Keratinocyte (primary cell): ENCODE data around the gene RAX2. TPM values are rescaled to one million over a fixed set of nuclear protein-coding genes. Genes with fewer than 3 reads are reported as not detected.

Experiments used
- DNase-seq: peaks from one replicate; pipeline ENCODE4 v3.0.0-alpha.2; 2011; ENCODE audit warnings: low read depth, missing footprints, low spot score
- FAIRE-seq: peaks from 2 replicates; lab custom pipeline; 2011; peaks lifted over from hg19 to GRCh38; lab: Jason Lieb, UNC
- H2AFZ ChIP-seq: 2 replicates; pipeline ENCODE4 v1.6.0; 2012; ENCODE audit warnings: low read length, control low read depth, inconsistent platforms; ENCODE audit not compliant: control insufficient read depth
- H3K27ac ChIP-seq: 2 replicates; pipeline ENCODE4 v1.5.1; 2011; ENCODE audit warnings: low read length; ENCODE audit not compliant: control insufficient read depth, insufficient read depth
- H3K27me3 ChIP-seq: 3 replicates; pipeline ENCODE4 v1.6.0; 2011; ENCODE audit warnings: low read length; ENCODE audit not compliant: control insufficient read depth, insufficient read depth; ENCODE audit errors: extremely low read depth
- H3K36me3 ChIP-seq, 2 experiments: 2 replicates in 1 of 2; 3 replicates in 1 of 2; pipeline ENCODE4 v1.5.1; 2011; ENCODE audit warnings: low read length in 2 of 2, mild to moderate bottlenecking in 1 of 2; ENCODE audit not compliant: control insufficient read depth in 2 of 2, insufficient read depth in 2 of 2; ENCODE audit errors: extremely low read depth in 1 of 2
- H3K4me1 ChIP-seq: 3 replicates; pipeline ENCODE4 v1.5.1; 2011; ENCODE audit warnings: low read length; ENCODE audit not compliant: control insufficient read depth, insufficient read depth; ENCODE audit errors: extremely low read depth
- H3K4me2 ChIP-seq: 3 replicates; pipeline ENCODE4 v1.6.0; 2011; ENCODE audit warnings: low read depth, low read length; ENCODE audit not compliant: control insufficient read depth, insufficient read depth; ENCODE audit errors: extremely low read depth
- H3K4me3 ChIP-seq, 3 experiments: fragments of 200-600 bp in 1 of 3; sonication (generic) in 1 of 3; 2 replicates in 2 of 3; 3 replicates in 1 of 3; pipeline ENCODE4 v1.5.1; 2011 to 2016; ENCODE audit warnings: low read length in 3 of 3, mild to moderate bottlenecking in 3 of 3, control low read depth in 2 of 3, inconsistent platforms in 1 of 3, low read depth in 1 of 3, mixed read lengths in 1 of 3, mixed run types in 1 of 3, moderate library complexity in 1 of 3; ENCODE audit not compliant: control insufficient read depth in 2 of 3, insufficient read depth in 2 of 3; ENCODE audit errors: extremely low read depth in 1 of 3
- H3K79me2 ChIP-seq: 2 replicates; pipeline ENCODE4 v1.6.0; 2012; ENCODE audit warnings: low read length; ENCODE audit not compliant: control insufficient read depth, insufficient read depth
- H3K9ac ChIP-seq: 3 replicates; pipeline ENCODE4 v1.6.0; 2011; ENCODE audit warnings: low read length; ENCODE audit not compliant: control insufficient read depth, insufficient read depth; ENCODE audit errors: extremely low read depth
- H3K9me1 ChIP-seq: 3 replicates; pipeline ENCODE4 v1.6.0; 2011; ENCODE audit warnings: low read length; ENCODE audit not compliant: control insufficient read depth, insufficient read depth; ENCODE audit errors: extremely low read depth
- H3K9me3 ChIP-seq: 2 replicates; pipeline ENCODE4 v1.5.1; 2012; ENCODE audit warnings: low read depth, low read length; ENCODE audit not compliant: control insufficient read depth
- H4K20me1 ChIP-seq: 3 replicates; pipeline ENCODE4 v1.6.0; 2011; ENCODE audit warnings: low read length; ENCODE audit not compliant: control insufficient read depth, insufficient read depth; ENCODE audit errors: extremely low read depth
- EZH2 ChIP-seq: IDR thresholded peaks from one replicate; pipeline ENCODE4 v1.6.1; 2012; ENCODE audit warnings: inconsistent platforms, mild to moderate bottlenecking, low read length, moderate library complexity
- dilution Hi-C: fragments of 300-500 bp; cut with MboI; formaldehyde crosslinking; loops from one replicate; pipeline ENCODE4 v1.7.0; 2020; ENCODE audit warnings: low sequenced_read_pairs; ENCODE audit not compliant: extremely low pct_ligation_motif_present
- polyA plus RNA-seq, 5 experiments: library from polyadenylated mRNA; depleted of rRNA in 3 of 5; stranded (reverse) in 3 of 5; stranded (forward) in 1 of 5; unstranded in 1 of 5; fragments of >200 nt; gene quantifications; 1 replicate in 1 of 5; 2 replicates in 3 of 5; 3 replicates in 1 of 5; pipeline versions ENCODE4 v1.2.1 to v1.2.3, GENCODE V29; 2011 to 2012; ENCODE audit warnings: missing spikeins in 2 of 5, low read depth in 1 of 5, low replicate concordance in 1 of 5
- TF ChIP-seq, protein P1 (sequence below), 3 experiments: IDR thresholded peaks in 1 of 3; conservative IDR thresholded peaks in 1 of 3; optimal IDR thresholded peaks in 1 of 3; 2 replicates in 2 of 3; 3 replicates in 1 of 3; pipeline versions ENCODE3 to v1.5.1; 2011; ENCODE audit warnings: low read length in 3 of 3, mild to moderate bottlenecking in 3 of 3, moderate library complexity in 2 of 3, control low read depth in 1 of 3, inconsistent platforms in 1 of 3; ENCODE audit not compliant: insufficient read depth in 2 of 3; ENCODE audit errors: extremely low read depth in 1 of 3

Gene RAX2
- polyA plus RNA-seq, 1 donor (not counting 4 experiments of a cell fraction or from before 2014, with no cell fraction given) = not detected

DNA sequence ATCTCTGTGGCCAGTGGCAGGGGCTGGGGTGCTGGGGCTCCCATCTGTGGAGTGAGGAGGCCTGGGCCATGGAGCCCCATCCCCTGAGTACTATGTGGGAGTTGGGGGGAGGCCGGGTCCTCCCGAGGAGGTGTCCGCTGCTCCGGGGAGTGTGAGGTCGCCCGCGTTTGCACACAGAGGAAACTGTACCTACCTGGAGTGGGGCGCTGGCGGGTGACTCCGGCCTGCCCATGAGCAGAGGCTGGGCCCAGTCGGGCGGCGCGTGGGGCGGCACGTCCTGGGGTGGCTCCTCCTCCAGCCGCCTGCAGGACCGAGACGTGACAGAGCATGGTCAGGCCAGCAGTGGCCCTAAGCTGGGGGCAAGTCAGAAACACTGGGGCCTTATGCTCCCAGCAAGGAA, 48.0 kb upstream of the RAX2 start:
- Histone ChIP-seq H3K4me3 (no peak overlapping the region), H3K36me3 (no peaks in the 10 kb centered on the region), H3K4me1 (peaks cover 5% of the 10 kb centered on the region), H4K20me1 (no peaks in the 10 kb centered on the region), H3K27ac (no peak overlapping the region), H3K9me3 (no peaks in the 10 kb centered on the region), H3K79me2 (no peaks in the 10 kb centered on the region), H2AFZ (no peak overlapping the region), H3K4me2 (no peak overlapping the region), H3K9me1 (no peaks in the 10 kb centered on the region), H3K9ac (no peak overlapping the region), H3K27me3 (peaks cover 14% of the 10 kb centered on the region)
- FAIRE-seq (no peak), DNase-seq (no peak)
- dilution Hi-C loops = no loop called here
- no peak for TF ChIP-seq EZH2
- TF ChIP-seq, protein P1, sequence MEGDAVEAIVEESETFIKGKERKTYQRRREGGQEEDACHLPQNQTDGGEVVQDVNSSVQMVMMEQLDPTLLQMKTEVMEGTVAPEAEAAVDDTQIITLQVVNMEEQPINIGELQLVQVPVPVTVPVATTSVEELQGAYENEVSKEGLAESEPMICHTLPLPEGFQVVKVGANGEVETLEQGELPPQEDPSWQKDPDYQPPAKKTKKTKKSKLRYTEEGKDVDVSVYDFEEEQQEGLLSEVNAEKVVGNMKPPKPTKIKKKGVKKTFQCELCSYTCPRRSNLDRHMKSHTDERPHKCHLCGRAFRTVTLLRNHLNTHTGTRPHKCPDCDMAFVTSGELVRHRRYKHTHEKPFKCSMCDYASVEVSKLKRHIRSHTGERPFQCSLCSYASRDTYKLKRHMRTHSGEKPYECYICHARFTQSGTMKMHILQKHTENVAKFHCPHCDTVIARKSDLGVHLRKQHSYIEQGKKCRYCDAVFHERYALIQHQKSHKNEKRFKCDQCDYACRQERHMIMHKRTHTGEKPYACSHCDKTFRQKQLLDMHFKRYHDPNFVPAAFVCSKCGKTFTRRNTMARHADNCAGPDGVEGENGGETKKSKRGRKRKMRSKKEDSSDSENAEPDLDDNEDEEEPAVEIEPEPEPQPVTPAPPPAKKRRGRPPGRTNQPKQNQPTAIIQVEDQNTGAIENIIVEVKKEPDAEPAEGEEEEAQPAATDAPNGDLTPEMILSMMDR (optimal IDR thresholded peaks at IDR 0.05 in 1 of 3, IDR thresholded peaks at IDR 0.05 in 1 of 3, conservative IDR thresholded peaks at IDR 0.05 in 1 of 3; ENCODE audit: extremely low read depth in 1 of 3, insufficient read depth in 2 of 3, low read length in 3 of 3) = no peak

DNA sequence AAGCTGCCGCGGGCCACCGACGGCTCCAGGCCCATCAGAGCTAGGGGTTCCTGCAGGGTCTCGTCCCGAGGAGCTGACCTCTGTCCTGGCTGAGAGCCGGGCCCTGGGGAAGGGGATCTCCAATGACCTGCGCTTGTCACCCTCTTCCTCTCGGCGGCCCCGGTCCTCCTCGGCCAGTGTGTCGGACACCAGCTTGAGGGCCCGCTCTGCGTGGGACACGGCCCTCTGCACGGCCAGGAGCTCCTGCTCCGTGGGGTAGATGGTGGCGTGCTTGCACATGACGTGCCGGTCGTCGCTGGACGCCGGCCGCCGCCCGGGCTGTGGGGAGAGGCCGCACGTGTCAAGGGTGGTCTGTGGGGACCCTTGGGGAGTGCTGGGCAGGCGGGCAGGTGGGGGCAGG, 46.9 kb upstream of the RAX2 start:
- DNase-seq (no peak), FAIRE-seq (no peak)
- H2AFZ ChIP-seq = no peak overlapping the region
- peaks cover 14% of the 10 kb centered on the region for H3K27me3 ChIP-seq
- H4K20me1 ChIP-seq = no peaks in the 10 kb centered on the region
- TF ChIP-seq, protein P1 (optimal IDR thresholded peaks at IDR 0.05 in 1 of 3, IDR thresholded peaks at IDR 0.05 in 1 of 3, conservative IDR thresholded peaks at IDR 0.05 in 1 of 3; ENCODE audit: extremely low read depth in 1 of 3, insufficient read depth in 2 of 3, low read length in 3 of 3) = no peak
- TF ChIP-seq EZH2 = no peak
- no peak overlapping the region for H3K9ac ChIP-seq
- no peaks in the 10 kb centered on the region for H3K36me3 ChIP-seq
- peaks cover 5% of the 10 kb centered on the region for H3K4me1 ChIP-seq
- dilution Hi-C loops = no loop called here
- no peak overlapping the region for H3K4me3 ChIP-seq
- no peaks in the 10 kb centered on the region for H3K9me1 ChIP-seq
- H3K27ac ChIP-seq = no peak overlapping the region
- no peaks in the 10 kb centered on the region for H3K9me3 ChIP-seq
- H3K79me2 ChIP-seq = no peaks in the 10 kb centered on the region
- H3K4me2 ChIP-seq = peak overlapping the region; percentile 56
